Karpas-422 (cell line): ENCODE results near the gene STX8. TPM values are rescaled to one million over a fixed set of nuclear protein-coding genes. Genes with fewer than 3 reads are reported as not detected.

Experiments used
- DNase-seq: peaks from one replicate; pipeline ENCODE4 v3.0.0-alpha.2; 2015
- H2AFZ ChIP-seq: fragments of 200-600 bp; sonication (generic); 2 replicates; pipeline ENCODE4 v1.6.1; 2014; ENCODE audit warnings: antibody characterized with exemption, low read length, mixed read lengths
- H3K27ac ChIP-seq: fragments of 200-600 bp; sonication (generic); 2 replicates; pipeline ENCODE4 v1.5.1; 2014; ENCODE audit warnings: mild to moderate bottlenecking, low read length, moderate library complexity
- H3K27me3 ChIP-seq: fragments of 200-600 bp; sonication (generic); 2 replicates; pipeline ENCODE4 v1.6.1; 2014; ENCODE audit warnings: low read length, mixed read lengths
- H3K36me3 ChIP-seq: fragments of 200-600 bp; sonication (generic); 2 replicates; pipeline ENCODE4 v1.6.1; 2014; ENCODE audit warnings: low read length, mixed read lengths; ENCODE audit not compliant: insufficient read depth
- H3K4me1 ChIP-seq: fragments of 200-600 bp; sonication (generic); 2 replicates; pipeline ENCODE4 v1.6.1; 2014; ENCODE audit warnings: mild to moderate bottlenecking, low read length, mixed read lengths
- H3K4me2 ChIP-seq: fragments of 200-600 bp; sonication (generic); 2 replicates; pipeline ENCODE4 v1.6.1; 2014; ENCODE audit warnings: low read length, low read depth, mild to moderate bottlenecking; ENCODE audit not compliant: poor library complexity, severe bottlenecking
- H3K4me3 ChIP-seq: fragments of 200-600 bp; sonication (generic); 2 replicates; pipeline ENCODE4 v1.5.1; 2014; ENCODE audit warnings: mild to moderate bottlenecking, antibody characterized with exemption, low read length, mixed read lengths
- H3K79me2 ChIP-seq: fragments of 200-600 bp; sonication (generic); 2 replicates; pipeline ENCODE4 v1.6.1; 2014; ENCODE audit warnings: mild to moderate bottlenecking, low read length, mixed read lengths
- H3K9ac ChIP-seq: fragments of 200-600 bp; sonication (generic); 2 replicates; pipeline ENCODE4 v1.6.0; 2014; ENCODE audit warnings: low read length
- H3K9me2 ChIP-seq: fragments of 200-600 bp; sonication (generic), shearing (Covaris generic); replicated peaks from 2 replicates; pipeline ENCODE4 v1.6.0; 2014; ENCODE audit warnings: mild to moderate bottlenecking, low read length, moderate library complexity; ENCODE audit not compliant: insufficient read depth
- H3K9me3 ChIP-seq: fragments of 300-700, 200-600 bp; sonication (generic); 2 replicates; pipeline ENCODE4 v1.6.1; 2014; ENCODE audit warnings: low read length, mixed read lengths
- H4K20me1 ChIP-seq: fragments of 200-600 bp; sonication (generic); 2 replicates; pipeline ENCODE4 v1.6.1; 2014; ENCODE audit warnings: mild to moderate bottlenecking, antibody characterized with exemption, low read length, low read depth; ENCODE audit not compliant: insufficient read depth
- total RNA-seq: library from RNA; depleted of rRNA; stranded (reverse); fragments of >200 nt; shearing (Covaris generic); gene quantifications from 2 replicates; pipeline ENCODE4 v1.2.3, GENCODE V29; 2014; ENCODE audit warnings: low replicate concordance

STX8 gene
- total RNA-seq, 1 experiment from 2014 or later = 40.0 TPM

DNA sequence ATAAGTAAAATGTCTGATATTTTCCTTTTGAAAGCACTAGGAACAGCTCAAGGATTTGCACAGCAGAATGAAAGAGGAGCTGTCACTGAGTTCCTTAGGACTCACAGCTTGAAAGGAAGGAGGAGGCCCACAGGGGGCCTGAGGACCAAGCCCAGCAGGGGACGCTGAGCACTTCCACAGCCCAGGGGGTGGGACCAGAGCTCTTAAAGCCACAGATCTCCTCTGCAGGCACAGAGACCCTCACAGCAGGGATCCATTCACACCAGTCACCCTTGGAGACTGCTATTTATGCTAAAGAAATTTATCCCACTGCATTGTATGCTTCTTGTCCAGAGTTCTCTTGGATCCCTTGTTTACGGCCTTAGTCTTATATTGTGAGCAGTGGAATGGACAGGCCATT is 253.3 kb downstream of the STX8 start:
- no peaks in the 10 kb centered on the region for H3K9me2 ChIP-seq
- no peaks in the 10 kb centered on the region for H3K27me3 ChIP-seq
- H3K9ac ChIP-seq = no peak overlapping the region
- no peaks in the 10 kb centered on the region for H3K79me2 ChIP-seq
- H4K20me1 ChIP-seq = no peaks in the 10 kb centered on the region
- no peaks in the 10 kb centered on the region for H3K9me3 ChIP-seq
- H3K4me2 ChIP-seq = no peak overlapping the region
- DNase-seq = no peak
- no peak overlapping the region for H2AFZ ChIP-seq
- peaks cover 4% of the 10 kb centered on the region for H3K4me1 ChIP-seq
- no peak overlapping the region for H3K4me3 ChIP-seq
- no peaks in the 10 kb centered on the region for H3K36me3 ChIP-seq
- no peak overlapping the region for H3K27ac ChIP-seq

DNA sequence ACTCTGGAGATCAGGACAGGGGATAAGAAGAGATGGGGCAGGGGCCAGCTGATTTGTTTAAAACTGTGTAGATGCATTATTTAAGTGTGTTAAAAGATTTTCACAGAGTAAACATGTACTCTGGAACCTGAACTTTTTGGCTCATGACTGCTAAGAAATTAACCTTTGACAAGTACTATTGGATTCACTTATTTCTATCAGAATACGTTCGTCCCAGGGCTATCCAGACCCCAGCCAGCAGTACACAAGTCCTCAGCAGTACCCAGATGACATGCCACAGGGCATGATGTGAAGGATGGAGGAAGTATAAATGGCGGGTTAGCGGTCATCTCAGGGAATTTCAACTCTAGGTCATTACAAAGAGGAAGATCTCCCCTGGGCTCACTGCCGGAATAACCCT is 253.7 kb downstream of the STX8 start:
- H3K4me3 ChIP-seq = no peak overlapping the region
- H4K20me1 ChIP-seq = no peaks in the 10 kb centered on the region
- DNase-seq = no peak
- H3K27ac ChIP-seq = no peak overlapping the region
- no peaks in the 10 kb centered on the region for H3K79me2 ChIP-seq
- no peaks in the 10 kb centered on the region for H3K9me3 ChIP-seq
- no peak overlapping the region for H3K9ac ChIP-seq
- no peaks in the 10 kb centered on the region for H3K36me3 ChIP-seq
- no peak overlapping the region for H2AFZ ChIP-seq
- peaks cover 4% of the 10 kb centered on the region for H3K4me1 ChIP-seq
- no peak overlapping the region for H3K4me2 ChIP-seq
- H3K27me3 ChIP-seq = no peaks in the 10 kb centered on the region
- H3K9me2 ChIP-seq = no peaks in the 10 kb centered on the region

DNA sequence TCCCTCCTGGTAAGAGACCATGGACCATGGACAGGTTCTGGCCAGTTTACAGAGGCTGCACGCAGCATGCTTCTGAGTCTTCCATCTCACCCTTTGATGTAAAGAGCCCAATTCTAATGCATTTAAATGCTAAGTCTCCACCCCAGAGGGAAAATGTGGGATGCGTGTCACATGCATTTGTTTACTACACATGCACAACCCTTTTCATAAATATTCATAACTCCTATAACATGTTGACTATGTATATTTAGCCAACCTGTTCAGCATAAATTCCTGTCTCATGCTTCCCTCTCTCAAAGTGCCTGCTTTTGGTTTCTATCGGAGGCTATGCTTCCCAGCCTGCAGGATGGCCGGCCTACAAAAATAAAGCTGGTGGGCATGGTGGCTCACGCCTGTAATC is 260.3 kb downstream of the STX8 start:
- no peak for DNase-seq
- Histone ChIP-seq H3K9me2 (no peaks in the 10 kb centered on the region), H4K20me1 (no peaks in the 10 kb centered on the region), H3K36me3 (no peaks in the 10 kb centered on the region), H3K27ac (no peak overlapping the region), H3K9me3 (no peaks in the 10 kb centered on the region), H3K4me1 (no peaks in the 10 kb centered on the region), H3K4me3 (no peak overlapping the region), H2AFZ (no peak overlapping the region), H3K4me2 (no peak overlapping the region), H3K9ac (no peak overlapping the region), H3K79me2 (no peaks in the 10 kb centered on the region), H3K27me3 (no peaks in the 10 kb centered on the region)

DNA sequence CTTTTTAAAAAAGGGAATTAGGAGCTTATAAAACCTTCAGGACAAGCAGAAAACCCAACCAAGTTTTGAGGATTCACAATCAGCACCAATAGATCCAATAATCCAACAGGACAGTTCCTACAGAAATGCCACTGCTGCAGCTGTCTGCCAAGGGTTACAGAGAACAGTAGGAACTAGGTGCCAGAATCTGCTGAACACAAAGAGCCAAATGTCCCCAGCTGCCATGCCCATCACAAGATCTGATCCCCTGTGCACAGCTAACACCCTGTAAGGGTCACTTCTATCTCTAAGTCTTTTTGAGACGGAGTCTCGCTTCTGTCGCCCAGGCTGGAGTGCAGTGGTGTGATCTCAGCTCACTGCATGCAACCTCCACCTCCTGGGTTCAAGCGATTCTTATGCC is 262.3 kb downstream of the STX8 start:
- Histone ChIP-seq H3K9me3 (no peaks in the 10 kb centered on the region), H3K36me3 (no peaks in the 10 kb centered on the region), H2AFZ (no peak overlapping the region), H3K4me3 (no peak overlapping the region), H3K27ac (no peak overlapping the region), H3K4me2 (no peak overlapping the region), H3K27me3 (no peaks in the 10 kb centered on the region), H4K20me1 (0 out of 2 replicates have a peak, but pooled peaks cover 4% of the 10 kb centered on the region), H3K9me2 (no peaks in the 10 kb centered on the region), H3K4me1 (no peaks in the 10 kb centered on the region), H3K79me2 (no peaks in the 10 kb centered on the region), H3K9ac (no peak overlapping the region)
- DNase-seq = no peak

DNA sequence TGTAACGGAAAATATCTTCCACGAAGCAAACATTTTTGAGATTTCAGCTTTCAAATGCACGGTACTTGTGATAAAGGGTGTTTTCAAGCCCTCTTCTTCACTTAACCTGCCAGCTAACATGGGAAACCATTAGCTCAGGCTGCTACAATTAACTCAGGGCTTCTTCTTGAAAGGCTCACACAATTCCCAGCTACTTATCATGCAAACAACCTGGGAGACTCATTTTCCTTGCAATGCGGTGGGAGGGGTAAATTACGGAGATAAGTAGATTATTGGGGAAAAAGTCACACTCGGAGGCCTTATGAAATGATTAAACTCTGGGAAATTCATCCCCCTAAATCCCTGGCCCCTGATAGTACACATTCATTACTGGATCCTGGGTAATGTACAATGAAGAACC is 266.4 kb downstream of the STX8 start:
- Histone ChIP-seq H3K79me2 (no peaks in the 10 kb centered on the region), H3K27me3 (no peaks in the 10 kb centered on the region), H4K20me1 (0 out of 2 replicates have a peak, but pooled peaks cover 4% of the 10 kb centered on the region), H3K27ac (no peak overlapping the region), H3K4me1 (no peaks in the 10 kb centered on the region), H3K9me3 (no peaks in the 10 kb centered on the region), H3K9ac (no peak overlapping the region), H3K4me2 (no peak overlapping the region), H3K9me2 (no peaks in the 10 kb centered on the region), H2AFZ (no peak overlapping the region), H3K4me3 (no peak overlapping the region), H3K36me3 (no peaks in the 10 kb centered on the region)
- no peak for DNase-seq

DNA sequence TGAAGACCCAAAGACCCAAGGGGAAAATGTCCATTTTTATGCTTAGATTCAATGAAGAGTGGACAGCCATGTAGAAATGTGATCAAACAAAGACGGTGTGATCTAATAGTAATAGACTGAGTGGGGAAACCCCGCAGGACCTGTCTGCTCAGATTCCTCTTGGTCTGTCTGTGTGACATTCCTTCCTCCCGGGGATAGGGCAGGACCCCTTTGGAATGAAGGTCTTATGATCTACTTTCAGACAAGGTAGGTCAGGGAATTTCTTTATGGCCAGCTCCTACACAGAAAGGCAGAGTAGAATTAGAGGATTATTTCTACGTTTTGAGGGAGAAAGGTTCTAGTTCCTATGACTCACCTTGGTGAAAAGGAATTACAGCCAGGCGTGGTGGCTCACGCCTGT is 267.6 kb downstream of the STX8 start:
- Histone ChIP-seq H3K9me3 (no peaks in the 10 kb centered on the region), H4K20me1 (0 out of 2 replicates have a peak, but pooled peaks cover 4% of the 10 kb centered on the region), H3K9me2 (no peaks in the 10 kb centered on the region), H3K4me2 (no peak overlapping the region), H3K9ac (no peak overlapping the region), H3K79me2 (no peaks in the 10 kb centered on the region), H3K4me3 (no peak overlapping the region), H3K27me3 (no peaks in the 10 kb centered on the region), H3K4me1 (no peaks in the 10 kb centered on the region), H3K36me3 (no peaks in the 10 kb centered on the region), H3K27ac (no peak overlapping the region), H2AFZ (no peak overlapping the region)
- DNase-seq = no peak

DNA sequence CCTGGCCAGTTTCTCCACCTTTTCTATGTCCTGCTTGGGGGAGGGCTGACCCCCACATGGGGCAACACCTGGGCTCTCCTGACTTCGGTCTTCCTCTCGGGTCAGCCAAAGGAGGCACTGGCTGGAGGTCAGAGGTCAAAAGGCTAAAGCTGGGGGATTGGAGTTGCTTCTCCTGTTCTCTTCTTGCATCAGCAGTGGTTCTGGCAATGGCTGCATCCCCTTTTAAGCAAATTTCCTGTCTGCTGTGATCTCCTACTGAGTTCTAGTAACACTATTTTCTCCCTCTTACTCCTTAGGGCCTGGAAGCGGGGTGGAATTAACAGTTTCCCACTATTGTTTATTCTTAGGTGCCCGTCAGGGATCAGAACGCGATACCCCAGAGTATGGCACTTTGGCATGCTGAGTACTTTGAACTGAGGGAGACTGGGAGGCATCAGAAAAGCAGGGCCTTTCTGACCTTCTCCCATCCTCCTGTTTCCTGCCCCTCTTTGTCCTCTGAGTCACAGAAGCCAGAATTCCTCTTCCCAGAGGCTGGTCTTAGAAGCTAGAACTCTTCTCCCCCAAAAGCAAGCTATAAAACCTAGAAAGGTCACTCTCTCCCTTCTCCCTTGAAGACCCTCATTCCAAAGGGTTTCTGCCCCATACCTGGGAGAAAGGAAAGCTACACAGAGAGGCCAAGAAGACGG is 268.2 kb downstream of the STX8 start:
- H4K20me1 ChIP-seq = 0 out of 2 replicates have a peak, but pooled peaks cover 4% of the 10 kb centered on the region
- no peaks in the 10 kb centered on the region for H3K27me3 ChIP-seq
- H3K36me3 ChIP-seq = no peaks in the 10 kb centered on the region
- no peak overlapping the region for H3K4me3 ChIP-seq
- peaks cover under 1% of the 10 kb centered on the region; the same call in 1 of the 2 replicates for H3K4me1 ChIP-seq
- DNase-seq = no peak
- H3K9me3 ChIP-seq = no peaks in the 10 kb centered on the region
- no peaks in the 10 kb centered on the region for H3K79me2 ChIP-seq
- H3K9me2 ChIP-seq = no peaks in the 10 kb centered on the region
- no peak overlapping the region for H3K4me2 ChIP-seq
- no peak overlapping the region for H3K9ac ChIP-seq
- H2AFZ ChIP-seq = no peak overlapping the region
- no peak overlapping the region for H3K27ac ChIP-seq

DNA sequence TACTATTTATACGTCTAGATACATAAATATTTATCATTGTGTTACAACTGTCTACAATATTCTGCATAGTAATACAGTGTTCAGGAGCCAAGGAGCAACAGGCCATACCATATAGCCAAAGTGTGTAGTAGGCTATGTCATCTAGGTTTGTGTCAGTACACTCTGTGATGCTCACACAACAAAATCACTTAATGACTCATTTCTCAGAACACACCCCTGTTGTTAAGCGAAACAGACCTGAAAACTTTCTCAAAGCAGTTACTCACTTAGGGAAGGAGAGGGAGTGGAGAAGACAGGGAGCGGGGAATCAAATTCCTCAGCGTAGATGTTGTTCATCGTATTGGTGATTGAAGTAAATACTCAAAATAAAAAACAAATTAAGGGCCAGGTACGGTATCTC is 269.5 kb downstream of the STX8 start:
- no peaks in the 10 kb centered on the region for H3K36me3 ChIP-seq
- no peak overlapping the region for H2AFZ ChIP-seq
- no peak overlapping the region for H3K9ac ChIP-seq
- H4K20me1 ChIP-seq = 0 out of 2 replicates have a peak, but pooled peaks cover 4% of the 10 kb centered on the region
- no peak for DNase-seq
- H3K9me2 ChIP-seq = no peaks in the 10 kb centered on the region
- no peak overlapping the region for H3K27ac ChIP-seq
- peaks cover 4% of the 10 kb centered on the region; the same call in 1 of the 2 replicates for H3K4me1 ChIP-seq
- H3K9me3 ChIP-seq = no peaks in the 10 kb centered on the region
- no peak overlapping the region for H3K4me2 ChIP-seq
- no peaks in the 10 kb centered on the region for H3K27me3 ChIP-seq
- H3K79me2 ChIP-seq = no peaks in the 10 kb centered on the region
- H3K4me3 ChIP-seq = no peak overlapping the region
